Stimulated activated CD8-positive, alpha-beta memory T cell treated with anti-CD3 and anti-CD28 coated beads, Interleukin-7, amount 100 ng/mL, for 1 hour (primary cell): Measurements from ENCODE around the gene OPCML.

ENCODE experiments used
- DNase-seq, 2 donors: peaks; one replicate each; pipeline ENCODE4 v3.0.0-alpha.2; 2020; ENCODE audit warnings: low read depth in 2 of 2

OPCML gene

DNA sequence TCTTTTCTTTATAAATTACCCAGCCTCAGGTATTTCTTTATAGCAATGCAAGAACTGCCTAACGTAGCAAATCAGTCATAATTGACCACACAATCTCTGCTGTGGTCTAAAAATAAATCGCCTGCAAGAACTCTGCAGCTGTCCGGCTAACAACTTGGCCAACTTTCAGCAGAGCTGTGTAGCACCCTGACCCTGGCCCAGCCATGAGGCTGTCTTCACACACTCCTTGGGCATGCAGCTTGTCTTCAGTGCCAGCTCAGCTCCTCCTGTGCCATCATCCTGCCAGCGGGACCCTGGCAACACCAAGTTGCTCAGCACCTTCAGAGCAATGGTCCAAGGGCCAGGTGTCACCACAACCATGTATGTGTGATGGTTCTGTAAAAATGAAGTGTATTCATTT, 355.6 kb downstream of the OPCML start:
- no peak for DNase-seq

DNA sequence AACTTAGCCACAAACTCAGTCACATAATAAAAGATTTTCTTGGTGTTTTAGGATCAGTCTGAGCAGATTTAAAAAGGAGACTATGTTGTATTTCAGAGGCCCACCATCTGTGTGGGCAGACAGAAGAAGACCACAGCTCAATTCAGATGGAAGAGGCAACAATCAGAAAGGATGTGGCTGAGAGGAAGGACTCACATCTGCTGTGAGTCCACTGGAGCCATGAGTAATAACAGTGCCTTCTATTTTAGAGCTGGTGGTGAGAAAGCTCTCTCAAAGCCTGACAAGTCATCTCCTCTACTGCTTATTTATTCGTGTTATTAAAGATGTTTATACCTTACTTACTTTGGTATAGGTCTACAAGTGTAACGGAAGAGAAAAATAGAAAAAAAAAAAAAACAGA, 357.2 kb downstream of the OPCML start:
- no peak for DNase-seq

- no peak for DNase-seq
These were observed 358.4 kb downstream of the OPCML start for GRCh38 chr11:133173810-133174412.

DNA sequence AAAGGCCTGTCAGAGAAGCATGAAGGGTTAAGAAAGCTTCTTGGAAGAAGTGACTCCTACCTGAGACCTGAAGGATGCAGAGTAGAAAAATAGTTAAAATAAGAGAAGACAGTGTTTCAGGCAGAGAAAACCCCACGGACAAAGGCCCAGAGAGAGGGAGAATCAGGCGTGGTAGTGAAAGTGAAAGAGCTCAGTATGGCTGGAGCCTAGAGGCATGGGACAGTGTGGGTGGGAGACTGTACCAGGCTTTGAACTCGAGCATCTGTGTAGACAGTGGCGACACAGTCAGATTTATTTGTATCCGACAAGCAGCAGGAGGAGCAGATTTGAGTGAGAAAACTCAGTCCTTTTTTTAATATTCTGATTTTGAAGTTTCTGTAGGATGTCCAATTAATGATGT, 360.0 kb downstream of the OPCML start:
- DNase-seq: no peak

DNA sequence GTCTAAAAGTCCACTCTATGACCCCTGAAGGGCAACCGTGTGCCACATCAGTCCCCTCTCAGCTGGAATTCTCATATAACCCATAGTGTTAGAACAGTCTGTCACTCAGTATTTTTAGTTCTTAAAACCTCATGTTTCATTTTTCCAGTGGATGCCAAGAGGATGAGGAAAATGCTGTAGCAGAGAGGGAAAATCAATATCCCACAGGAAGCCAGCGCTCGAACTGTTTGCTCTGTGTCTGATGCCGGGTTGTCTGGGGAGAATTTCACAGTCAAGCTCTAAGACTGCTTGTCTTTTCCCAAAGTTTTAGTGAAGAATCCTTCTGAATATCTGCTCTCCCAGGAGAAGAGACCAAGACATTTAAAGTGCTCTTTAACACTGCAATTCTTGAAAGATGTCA, 360.9 kb downstream of the OPCML start:
- DNase-seq: no peak

DNA sequence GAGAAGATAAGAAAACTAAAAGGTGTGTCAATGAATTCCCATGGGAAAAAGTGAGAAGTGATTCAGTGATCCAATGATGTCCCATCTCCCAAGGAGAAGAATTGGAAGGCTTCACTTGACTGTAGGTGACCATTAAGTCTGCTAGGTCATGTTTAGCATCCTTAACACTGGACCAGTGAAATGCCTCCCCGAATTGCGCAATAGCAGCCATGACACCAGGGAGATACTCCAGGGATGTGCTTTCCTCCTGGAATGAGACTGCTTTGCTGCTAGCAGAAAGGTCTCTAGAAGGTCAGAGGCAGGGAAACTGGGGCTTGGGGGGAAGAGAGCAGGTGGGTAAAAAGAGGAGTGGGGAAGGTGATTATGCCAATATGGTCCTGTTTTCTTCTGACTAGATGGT, 364.3 kb downstream of the OPCML start:
- DNase-seq: no peak

GRCh38 chr11:133166662-133167061, 365.6 kb downstream of the OPCML start:
- DNase-seq: no peak

DNA sequence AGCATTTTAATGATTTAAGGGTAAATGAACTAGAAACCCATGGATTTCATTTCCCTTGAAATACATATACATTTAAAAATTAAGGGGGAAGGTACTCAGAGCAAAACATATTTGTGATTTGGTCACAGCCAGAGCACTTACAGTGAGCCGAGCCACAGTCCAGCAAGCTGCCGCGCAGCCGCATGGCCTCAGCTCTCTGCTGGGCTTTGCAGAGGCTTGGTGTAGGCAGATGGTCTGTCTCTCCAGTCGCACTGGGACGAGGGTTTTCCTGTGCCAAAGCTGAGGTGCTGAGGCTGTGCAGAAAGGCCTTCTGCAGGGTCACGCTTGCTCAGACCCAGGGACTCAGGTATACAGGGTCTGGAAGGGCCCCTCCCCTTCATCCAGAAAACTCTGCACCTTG, 367.3 kb downstream of the OPCML start:
- DNase-seq: no peak

- no peak for DNase-seq
These were observed 368.6 kb downstream of the OPCML start for GRCh38 chr11:133163463-133164419.

- no peak for DNase-seq
These were observed 370.1 kb downstream of the OPCML start for GRCh38 chr11:133162227-133162626.

- no peak for DNase-seq
These were observed 371.5 kb downstream of the OPCML start for GRCh38 chr11:133160754-133161153.

- no peak for DNase-seq
These were observed 375.1 kb downstream of the OPCML start for GRCh38 chr11:133156986-133157745.

- no peak for DNase-seq
These were observed 377.5 kb downstream of the OPCML start for GRCh38 chr11:133154781-133155180.

- DNase-seq: no peak
These were observed 378.2 kb downstream of the OPCML start for GRCh38 chr11:133154076-133154475.

DNA sequence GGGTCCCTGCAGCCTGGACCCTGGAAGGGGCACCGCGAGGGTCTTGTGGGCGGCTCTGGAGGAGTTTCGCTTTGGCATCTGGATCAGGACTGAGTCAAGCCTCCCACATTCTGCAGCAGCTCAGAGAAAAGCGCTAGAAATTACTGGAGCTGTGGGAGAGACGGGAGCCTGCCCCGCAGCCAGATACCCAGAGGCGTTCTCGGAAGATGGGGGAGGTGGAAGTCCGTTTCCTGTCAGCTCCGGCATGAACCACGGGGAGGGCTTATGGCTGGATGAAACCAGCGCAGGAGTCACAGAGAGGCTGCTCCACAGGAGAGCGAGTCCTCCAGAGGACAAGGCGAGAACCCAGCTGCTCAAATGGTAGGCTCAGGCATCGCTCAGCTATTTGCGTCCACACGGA, 379.3 kb downstream of the OPCML start:
- DNase-seq: no peak

GRCh38 chr11:133149698-133150097, 382.6 kb downstream of the OPCML start:
- no peak for DNase-seq

GRCh38 chr11:133147625-133148024, 384.7 kb downstream of the OPCML start:
- no peak for DNase-seq

DNA sequence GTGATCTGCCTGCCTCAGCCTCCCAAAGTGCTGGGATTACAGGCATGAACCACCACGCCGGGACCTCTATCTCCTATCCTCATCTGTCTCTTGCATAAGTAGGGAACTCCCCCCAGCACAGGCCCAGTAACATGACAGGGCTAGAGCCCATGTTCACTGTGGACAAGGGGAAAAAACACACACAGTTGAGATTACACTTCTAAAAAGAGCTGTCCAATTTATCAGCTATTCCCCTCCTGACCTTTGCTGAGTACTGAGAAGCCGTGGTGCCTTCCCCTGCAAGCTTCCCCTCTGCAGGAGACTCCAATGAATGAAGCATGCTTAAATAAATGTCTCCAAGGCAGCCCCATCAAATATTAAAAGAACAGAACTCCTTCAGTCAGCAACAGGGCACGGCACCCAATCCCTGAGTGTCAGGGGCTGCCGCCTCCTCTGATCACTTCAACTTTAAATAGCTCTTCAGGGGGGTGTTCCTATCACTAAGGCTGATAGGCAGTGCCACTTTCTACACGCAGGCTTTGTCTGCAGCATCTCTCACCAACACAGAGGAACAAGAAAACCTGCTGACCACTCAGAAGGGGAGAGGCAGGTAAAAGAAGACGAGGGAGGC, 385.5 kb downstream of the OPCML start:
- DNase-seq: no peak

DNA sequence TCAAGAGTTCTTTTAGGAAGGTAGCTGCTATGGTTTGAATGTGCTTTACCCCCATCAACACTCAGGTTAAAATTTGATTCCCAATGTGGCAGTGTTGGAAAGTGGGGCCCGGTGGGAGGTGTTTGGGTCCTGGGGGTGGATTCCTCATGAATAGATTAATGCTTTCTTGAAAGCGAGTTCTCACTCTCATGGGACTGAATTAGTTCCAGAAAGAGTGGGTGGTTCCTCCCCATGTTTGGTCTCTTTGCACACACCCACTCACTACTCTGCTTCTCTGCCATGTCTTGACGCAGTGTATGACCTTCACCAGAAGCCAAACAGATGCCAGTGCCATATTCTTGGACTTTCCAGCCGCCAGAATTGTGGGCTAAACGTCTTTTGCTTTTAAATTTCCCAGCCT, 394.4 kb downstream of the OPCML start:
- DNase-seq: no peak

- no peak for DNase-seq
These were observed 395.0 kb downstream of the OPCML start for GRCh38 chr11:133137270-133137669.

GRCh38 chr11:133136376-133136775, 395.9 kb downstream of the OPCML start:
- DNase-seq: no peak
